Measurements from ENCODE around the gene RANBP1.
"Not testable (repeated sequence)": the region's sequence is repeated elsewhere in the genome, so short reads cannot be mapped to it uniquely, and the experiment has no call there.

Gene RANBP1

GRCh38 chr22:20115691-20116375 is at the start of gene RANBP1:
TSS of gene RANBP1 (plus strand) at chr22:20116104. CDS start at chr22:20116185, 81 bp downstream.
- no peak for DNase-seq

DNA sequence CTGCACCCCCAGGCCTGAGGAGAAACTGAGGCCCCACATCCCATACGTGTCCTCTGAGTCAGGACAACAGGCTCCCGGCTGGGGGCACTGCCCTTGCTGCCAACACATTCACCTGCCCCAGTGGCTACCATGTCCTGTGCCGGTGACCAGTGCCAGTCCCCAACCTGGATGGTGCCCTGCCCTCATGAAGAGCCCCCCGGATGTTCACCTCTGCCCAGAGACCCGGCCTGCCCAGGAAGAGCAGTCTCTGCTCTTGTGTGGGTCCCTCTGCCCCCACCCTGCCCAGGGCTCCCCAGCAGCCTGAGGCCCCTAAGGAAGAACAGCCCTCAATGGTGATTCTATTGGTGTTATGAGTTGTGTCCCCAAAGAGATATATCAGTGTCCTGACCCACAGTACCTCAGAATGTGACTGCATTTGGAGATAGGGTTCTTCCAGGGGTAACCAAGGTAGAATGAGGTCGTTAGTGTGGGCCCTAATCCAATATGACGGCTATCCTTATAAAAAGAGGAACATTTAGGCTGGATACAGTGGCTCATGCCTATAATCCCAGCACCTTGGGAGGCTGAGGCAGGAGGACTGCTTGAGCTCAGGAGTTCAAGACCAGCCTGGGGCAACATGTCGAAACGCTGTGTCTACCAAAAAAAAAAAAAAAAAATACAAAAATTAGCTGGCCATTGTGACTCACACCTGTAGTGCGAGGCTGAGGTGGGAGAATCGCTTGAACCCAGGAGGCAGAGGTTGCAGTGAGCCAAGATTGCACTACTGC is 49.1 kb upstream of the RANBP1 start:
- no peak for DNase-seq

- not testable (repeated sequence) for DNase-seq
Observed at GRCh38 chr22:20067384-20067682, 48.6 kb upstream of the RANBP1 start.

- DNase-seq = no peak
Observed at GRCh38 chr22:20068640-20069039, 47.3 kb upstream of the RANBP1 start.

GRCh38 chr22:20069331-20070042 is 46.4 kb upstream of the RANBP1 start:
- DNase-seq = no peak

DNA sequence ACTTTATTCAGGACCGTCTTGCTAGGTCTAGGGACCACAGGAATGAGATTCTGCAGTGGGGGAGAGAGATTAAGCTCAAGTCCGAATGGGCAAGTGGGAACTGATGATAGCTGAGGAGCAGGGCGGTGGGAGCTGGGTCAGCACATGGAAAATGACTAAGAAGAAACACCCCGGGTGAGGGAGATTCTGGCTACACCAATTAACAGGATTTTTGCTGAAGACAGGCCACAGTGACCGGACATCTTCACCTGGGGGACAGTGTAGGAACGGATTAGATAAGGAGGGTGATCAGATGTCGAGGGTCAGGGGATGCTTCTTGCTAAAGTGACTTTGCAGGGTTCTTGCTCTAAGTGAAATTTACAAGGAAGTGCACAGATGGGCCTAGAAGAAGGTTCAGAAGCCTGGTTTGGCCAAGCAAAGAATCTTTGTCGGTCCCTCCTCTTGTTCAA is 44.4 kb upstream of the RANBP1 start:
- no peak for DNase-seq

DNA sequence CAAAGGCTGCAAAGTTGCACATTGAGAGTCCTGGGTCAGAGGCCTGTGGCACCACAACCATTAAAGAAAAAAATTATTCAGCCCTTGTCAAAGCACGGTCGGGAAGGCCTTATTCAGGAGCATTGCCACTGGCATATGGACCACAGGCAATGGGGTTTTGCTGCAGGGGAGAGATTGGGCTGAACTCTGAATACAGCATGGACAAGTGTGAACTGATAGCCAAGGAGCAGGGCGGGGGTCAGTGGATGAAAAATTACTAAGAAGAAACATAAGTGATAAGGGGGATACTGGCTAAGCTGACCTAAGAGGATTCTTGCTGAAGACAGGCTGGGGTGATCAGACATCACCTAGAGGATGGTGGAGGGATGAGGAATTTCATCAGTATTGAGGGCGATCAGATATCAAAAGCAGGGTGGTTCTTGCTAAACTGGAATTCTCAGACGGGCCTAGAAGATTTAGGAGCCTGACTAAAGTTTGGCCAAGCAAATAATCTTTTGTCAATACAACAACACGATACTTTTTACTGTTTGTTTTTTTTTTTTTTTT is 39.2 kb upstream of the RANBP1 start:
- no peak for DNase-seq

- DNase-seq = peak; percentile 63 to 70
Observed at GRCh38 chr22:20079745-20080444, 36.0 kb upstream of the RANBP1 start, which contains the start of gene DGCR8. TSS of gene DGCR8 (plus strand) at chr22:20080241. CDS start at chr22:20085964, 5,723 bp downstream.

- peak; percentile 71 to 72 for DNase-seq
Observed at GRCh38 chr22:20080445-20080775, 35.5 kb upstream of the RANBP1 start.

DNA sequence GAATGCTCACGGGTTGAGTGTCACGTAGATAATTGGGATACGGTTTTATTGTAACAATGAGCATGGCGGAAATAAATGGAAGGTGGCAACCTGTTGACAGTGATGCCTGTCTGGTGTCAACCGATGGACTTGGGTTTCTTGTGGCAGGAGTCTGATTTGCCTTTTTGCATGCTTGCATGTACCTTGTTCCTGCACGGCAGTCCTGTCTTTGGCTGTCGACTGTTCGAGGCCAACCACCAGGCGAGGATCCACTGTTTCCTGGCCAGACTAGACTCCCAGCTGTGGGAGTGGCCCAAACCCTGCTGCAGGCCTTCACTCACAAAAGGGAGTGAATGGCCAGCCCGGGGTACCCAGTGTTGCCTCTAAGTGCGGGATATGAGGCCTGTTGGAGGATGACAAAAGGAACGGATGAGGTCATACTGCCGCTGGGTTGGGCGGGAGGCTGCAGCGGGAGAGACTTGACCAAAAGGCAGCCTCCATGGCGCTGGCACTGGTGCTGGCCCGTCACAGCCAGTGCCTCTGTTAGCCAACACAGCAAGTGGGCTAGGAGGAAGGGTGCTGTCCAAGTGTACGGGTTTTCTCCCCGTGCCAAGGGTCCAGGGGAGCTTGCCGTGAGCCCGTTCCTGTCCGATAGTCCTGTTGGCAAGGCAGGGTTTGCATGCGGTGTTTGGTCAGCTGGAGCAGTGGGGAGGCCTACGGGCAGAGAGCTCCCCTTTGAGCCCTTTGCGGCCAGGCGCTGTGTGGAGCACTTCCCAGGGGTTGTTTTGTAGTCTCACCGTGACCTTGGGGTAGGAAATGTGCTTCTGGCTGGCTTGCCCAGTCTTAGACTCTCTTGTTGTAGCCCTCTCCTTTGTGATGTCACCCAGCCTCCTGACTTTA is 34.9 kb upstream of the RANBP1 start:
- DNase-seq = no peak

GRCh38 chr22:20083157-20083890 is 32.6 kb upstream of the RANBP1 start:
- DNase-seq = no peak

- DNase-seq = no peak
Observed at GRCh38 chr22:20083891-20084546, 31.9 kb upstream of the RANBP1 start.

- no peak for DNase-seq
Observed at GRCh38 chr22:20084547-20085413, 31.1 kb upstream of the RANBP1 start.

- DNase-seq = no peak
Observed at GRCh38 chr22:20085651-20086050, 30.3 kb upstream of the RANBP1 start.

- no peak for DNase-seq
Observed at GRCh38 chr22:20086101-20086599, 29.8 kb upstream of the RANBP1 start.

DNA sequence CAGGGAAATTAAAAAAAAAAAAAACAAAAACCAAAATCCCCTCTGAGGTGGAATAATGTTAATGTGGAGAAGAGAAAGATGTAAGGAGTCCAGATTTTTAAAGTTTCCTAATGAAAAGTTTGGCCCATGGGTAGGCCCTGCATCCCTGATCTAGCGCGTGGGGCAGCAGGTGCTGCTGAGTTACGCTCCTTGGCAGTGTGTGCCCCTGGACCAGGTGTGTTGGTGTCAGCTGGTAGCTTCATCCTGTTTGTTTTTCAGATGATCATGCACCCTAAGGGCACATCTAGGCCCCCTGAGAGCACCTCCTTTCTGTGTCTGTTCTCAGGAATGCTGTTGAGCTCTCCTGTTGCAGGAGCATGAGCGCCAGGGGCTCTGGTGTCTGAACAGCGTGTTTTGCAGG is 29.1 kb upstream of the RANBP1 start:
- no peak for DNase-seq

DNA sequence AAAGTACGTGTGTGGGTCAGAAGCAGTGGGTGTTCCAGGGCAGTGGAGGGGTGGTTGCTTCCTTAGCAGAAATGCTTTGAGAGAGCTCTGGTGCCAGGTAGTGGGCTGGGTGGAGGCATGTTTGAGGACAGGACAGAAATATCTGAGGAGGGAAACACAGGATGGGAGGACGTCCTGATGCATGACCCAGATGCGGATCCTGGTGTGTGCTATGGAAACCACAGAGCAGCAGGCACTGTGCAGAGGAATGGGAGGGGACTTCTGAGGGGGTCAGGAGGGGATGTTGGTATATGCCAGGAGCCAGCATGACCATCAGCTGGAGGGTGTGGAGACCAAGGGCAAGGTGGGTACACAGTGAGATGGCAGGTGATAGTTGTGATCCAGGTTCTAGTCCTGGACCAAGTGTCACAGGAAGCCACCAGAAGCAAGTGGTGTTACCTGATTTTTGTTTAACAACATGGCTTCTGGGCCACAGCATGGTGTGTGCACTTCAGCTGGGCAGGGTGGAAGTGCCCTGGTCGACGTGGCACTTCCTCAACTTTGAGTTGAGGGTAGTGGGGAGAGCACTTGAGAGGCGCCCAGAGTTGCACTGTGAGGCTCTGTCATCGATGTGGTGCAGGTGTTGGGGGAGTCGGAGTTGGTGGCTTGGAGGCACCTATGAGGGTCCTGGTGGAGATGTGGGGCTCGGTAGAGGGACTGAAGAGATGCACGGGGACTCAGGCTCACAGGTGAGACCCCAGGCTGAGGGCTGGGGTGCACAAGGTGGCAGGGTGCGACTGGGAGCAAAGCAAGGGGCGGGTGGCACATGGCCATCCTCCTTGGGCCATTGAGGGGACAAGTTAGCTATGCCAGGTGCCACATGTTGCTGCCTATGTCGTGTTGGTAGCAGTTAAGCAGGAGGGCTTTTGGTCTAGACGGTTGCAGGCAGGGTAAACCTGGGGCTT is 28.3 kb upstream of the RANBP1 start:
- DNase-seq = no peak

GRCh38 chr22:20088263-20088648 is 27.6 kb upstream of the RANBP1 start:
- DNase-seq = no peak
